Astrocyte of the spinal cord (primary cell): ENCODE measurements around the gene TCHHL1.

Experiments used
- DNase-seq: peaks from one replicate; pipeline ENCODE4 v3.0.0; 2011; ENCODE audit warnings: low read depth, low spot score
- H3K4me3 ChIP-seq: 2 replicates; pipeline ENCODE4 v1.5.1; 2011; ENCODE audit warnings: low read depth, mild to moderate bottlenecking, low read length, moderate library complexity
- in situ Hi-C: cut with HindIII; loops from 2 replicates; pipeline ENCODE4 v1.10.0; 2017; ENCODE audit warnings: low sequenced_read_pairs
- TF ChIP-seq, protein P1 (sequence below): IDR thresholded peaks from 2 replicates; pipeline ENCODE4 v1.5.1; 2012; ENCODE audit warnings: low read depth, mild to moderate bottlenecking, low read length, inconsistent platforms

The TCHHL1 gene

GRCh38 chr1:152089014-152089674 lies at the start of gene TCHHL1:
Gene TCHHL1 (minus strand): TSS chr1:152089064. CDS start chr1:152088143, 921 bp downstream.
- no peak for DNase-seq
- in situ Hi-C loops, result no loop called here
- H3K4me3 ChIP-seq, result no peak within 1 kb of the TSS
- TF ChIP-seq, protein P1, sequence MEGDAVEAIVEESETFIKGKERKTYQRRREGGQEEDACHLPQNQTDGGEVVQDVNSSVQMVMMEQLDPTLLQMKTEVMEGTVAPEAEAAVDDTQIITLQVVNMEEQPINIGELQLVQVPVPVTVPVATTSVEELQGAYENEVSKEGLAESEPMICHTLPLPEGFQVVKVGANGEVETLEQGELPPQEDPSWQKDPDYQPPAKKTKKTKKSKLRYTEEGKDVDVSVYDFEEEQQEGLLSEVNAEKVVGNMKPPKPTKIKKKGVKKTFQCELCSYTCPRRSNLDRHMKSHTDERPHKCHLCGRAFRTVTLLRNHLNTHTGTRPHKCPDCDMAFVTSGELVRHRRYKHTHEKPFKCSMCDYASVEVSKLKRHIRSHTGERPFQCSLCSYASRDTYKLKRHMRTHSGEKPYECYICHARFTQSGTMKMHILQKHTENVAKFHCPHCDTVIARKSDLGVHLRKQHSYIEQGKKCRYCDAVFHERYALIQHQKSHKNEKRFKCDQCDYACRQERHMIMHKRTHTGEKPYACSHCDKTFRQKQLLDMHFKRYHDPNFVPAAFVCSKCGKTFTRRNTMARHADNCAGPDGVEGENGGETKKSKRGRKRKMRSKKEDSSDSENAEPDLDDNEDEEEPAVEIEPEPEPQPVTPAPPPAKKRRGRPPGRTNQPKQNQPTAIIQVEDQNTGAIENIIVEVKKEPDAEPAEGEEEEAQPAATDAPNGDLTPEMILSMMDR, result no peak

- no peak for DNase-seq
- H3K4me3 ChIP-seq, result no peak overlapping the region
- TF ChIP-seq, protein P1, result no peak
- in situ Hi-C loops, result no loop called here
Measured at GRCh38 chr1:152137215-152137614, 48.4 kb upstream of the TCHHL1 start.

GRCh38 chr1:152130186-152130585 lies 41.3 kb upstream of the TCHHL1 start:
- DNase-seq, result no peak
- in situ Hi-C loops, result no loop called here
- H3K4me3 ChIP-seq, result no peak overlapping the region
- TF ChIP-seq, protein P1, result no peak

- no peak for DNase-seq
- no peak overlapping the region for H3K4me3 ChIP-seq
- in situ Hi-C loops, result no loop called here
- TF ChIP-seq, protein P1, result no peak
Measured at GRCh38 chr1:152127673-152128072, 38.8 kb upstream of the TCHHL1 start.

DNA sequence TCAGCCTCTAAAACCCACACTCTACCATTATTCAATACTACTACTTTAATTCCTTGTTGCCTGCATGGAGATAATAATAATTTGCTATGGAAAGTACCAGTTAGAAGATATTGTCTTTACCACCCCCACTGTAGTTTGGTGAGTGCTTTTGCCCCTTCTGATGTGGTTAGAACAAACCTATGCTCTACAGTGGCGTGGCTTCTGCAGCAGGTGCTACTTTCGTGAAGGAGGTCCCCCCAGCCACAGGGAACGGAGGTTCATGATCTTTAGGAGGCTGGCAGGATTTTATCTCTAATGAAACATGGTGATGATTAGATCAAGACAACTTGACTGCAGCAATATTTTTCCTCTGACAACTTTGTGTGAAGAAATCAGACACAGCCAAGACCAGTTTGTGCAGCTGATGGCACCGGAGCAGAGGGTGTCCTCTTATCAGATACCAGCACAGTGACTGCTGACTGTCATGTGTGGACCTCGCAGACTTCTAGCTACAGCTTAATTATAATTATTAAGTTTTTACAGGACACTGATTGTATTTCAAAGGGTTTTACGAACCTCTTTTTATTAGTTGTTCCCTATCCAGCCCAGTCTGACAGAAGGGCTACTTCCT lies 37.1 kb upstream of the TCHHL1 start:
- no peak overlapping the region for H3K4me3 ChIP-seq
- in situ Hi-C loops, result no loop called here
- TF ChIP-seq, protein P1, result no peak
- DNase-seq, result no peak

DNA sequence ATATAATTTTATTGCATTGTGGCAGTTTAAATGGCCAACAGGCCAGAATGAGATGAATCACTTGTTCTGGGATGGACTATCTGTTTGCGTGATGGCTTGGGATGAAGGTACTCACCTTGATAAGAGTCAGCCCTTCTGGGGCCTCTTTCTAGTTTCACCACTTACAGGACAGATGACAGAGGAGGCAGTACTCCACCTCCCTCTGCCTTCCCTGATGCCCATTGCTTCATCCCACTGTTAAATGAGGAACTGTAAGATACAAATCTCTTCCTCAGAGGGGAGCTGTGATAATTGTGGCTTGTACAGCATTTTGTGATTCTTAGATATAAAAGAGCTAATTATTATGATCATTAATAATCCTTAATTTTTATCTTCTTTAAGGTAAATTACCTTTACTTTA lies 30.1 kb upstream of the TCHHL1 start:
- TF ChIP-seq, protein P1, result no peak
- in situ Hi-C loops, result no loop called here
- DNase-seq, result no peak
- H3K4me3 ChIP-seq, result no peak overlapping the region
